GM12878 (cell line): Measurements from ENCODE around the gene AIF1. TPM values are rescaled to one million over a fixed set of nuclear protein-coding genes. Genes with fewer than 3 reads are reported as not detected.

ENCODE experiments used
- ASH2L ChIP-seq: fragments of 300-600, 200-600 bp; sonication (generic); IDR thresholded peaks from 2 replicates; pipeline ENCODE4 v1.6.1; 2017; ENCODE audit warnings: low read depth, mild to moderate bottlenecking, borderline replicate concordance
- ATF7 ChIP-seq: fragments of 450-650 bp; IDR thresholded peaks from 2 replicates; pipeline ENCODE4 v1.6.1; 2016; ENCODE audit warnings: low read depth, mild to moderate bottlenecking
- CHD1 ChIP-seq: IDR thresholded peaks from 2 replicates; pipeline ENCODE4 v1.6.1; 2012; ENCODE audit warnings: low read depth, low read length, improper control_type of control experiment
- EP300 ChIP-seq, 2 experiments: fragments of 150-350 bp in 1 of 2; IDR thresholded peaks; 2 replicates each; pipeline ENCODE4 v1.6.1; 2011 to 2012; ENCODE audit warnings: low read depth in 2 of 2, low read length in 2 of 2, borderline replicate concordance in 1 of 2, improper control_type of control experiment in 1 of 2, inconsistent platforms in 1 of 2; ENCODE audit not compliant: control insufficient read depth in 1 of 2
- FOXK2 ChIP-seq: fragments of 450-650 bp; IDR thresholded peaks from 2 replicates; pipeline ENCODE4 v1.6.1; 2017; ENCODE audit warnings: mild to moderate bottlenecking, moderate library complexity
- GATAD2B ChIP-seq: fragments of 450-650 bp; conservative IDR thresholded peaks from 2 replicates; pipeline ENCODE4 v1.6.1; 2017; ENCODE audit warnings: low read depth, mild to moderate bottlenecking, moderate library complexity
- HCFC1 ChIP-seq: fragments of 150-350 bp; IDR thresholded peaks from 2 replicates; pipeline ENCODE4 v1.6.1; 2014; ENCODE audit warnings: low read length
- KDM1A ChIP-seq: fragments of 200-600 bp; sonication (generic); IDR thresholded peaks from 2 replicates; pipeline ENCODE4 v1.6.1; 2016; ENCODE audit warnings: borderline replicate concordance
- MEF2A ChIP-seq: IDR thresholded peaks from 2 replicates; pipeline ENCODE4 v1.6.1; 2011; ENCODE audit warnings: low read depth, mild to moderate bottlenecking, low read length, moderate library complexity; ENCODE audit not compliant: insufficient read depth
- POLR2AphosphoS5 ChIP-seq: IDR thresholded peaks from 2 replicates; pipeline ENCODE4 v1.6.1; 2011; ENCODE audit warnings: mild to moderate bottlenecking, low read length, inconsistent platforms
- POU2F2 ChIP-seq: IDR thresholded peaks from 3 replicates; pipeline ENCODE4 v1.6.1; 2011; ENCODE audit warnings: low read depth, mild to moderate bottlenecking, low read length, borderline replicate concordance
- RAD51 ChIP-seq: fragments of 450-650 bp; IDR thresholded peaks from 2 replicates; pipeline ENCODE4 v1.6.1; 2016; ENCODE audit warnings: moderate library complexity, mild to moderate bottlenecking, inconsistent platforms
- RFX5 ChIP-seq: IDR thresholded peaks from 2 replicates; pipeline ENCODE4 v1.6.1; 2011; ENCODE audit warnings: low read depth, low read length, improper control_type of control experiment
- RUNX3 ChIP-seq: IDR thresholded peaks from 2 replicates; pipeline ENCODE4 v1.6.1; 2012; ENCODE audit warnings: low read length, inconsistent platforms
- SIN3A ChIP-seq: IDR thresholded peaks from 2 replicates; pipeline ENCODE4 v1.6.1; 2012; ENCODE audit warnings: low read depth, low read length, improper control_type of control experiment
- SMAD1 ChIP-seq: fragments of 450-650 bp; IDR thresholded peaks from 2 replicates; pipeline ENCODE4 v1.6.1; 2018; ENCODE audit warnings: mild to moderate bottlenecking, low read depth; ENCODE audit not compliant: partially characterized antibody
- SREBF2 ChIP-seq: IDR thresholded peaks from 2 replicates; pipeline ENCODE4 v1.6.1; 2012; ENCODE audit warnings: mild to moderate bottlenecking, low read length
- SRF ChIP-seq, 2 experiments: IDR thresholded peaks; 2 replicates each; pipeline ENCODE4 v1.6.1; 2011; ENCODE audit warnings: low read depth in 2 of 2, low read length in 2 of 2, mild to moderate bottlenecking in 1 of 2, moderate library complexity in 1 of 2
- ZSCAN29 ChIP-seq: fragments of 450-650 bp; IDR thresholded peaks from 2 replicates; pipeline ENCODE4 v1.6.1; 2017; ENCODE audit warnings: mild to moderate bottlenecking, moderate library complexity
- polyA plus RNA-seq, 11 experiments: library from polyadenylated mRNA; depleted of rRNA in 4 of 11; unstranded in 6 of 11; stranded (reverse) in 5 of 11; fragments of >200 nt; fragmentation: Nextera tagmentation in 4 of 11; fragmentation: Illumina TruSeq in 1 of 11; extraction: Ambion mirVana in 4 of 11; extraction: Trizol in 1 of 11; gene quantifications; 1 replicate in 1 of 11; 2 replicates in 10 of 11; pipeline versions ENCODE4 v1.2.1 to v1.2.3, GENCODE V29; 2011 to 2016; ENCODE audit warnings: inconsistent platforms in 2 of 11, missing spikeins in 2 of 11, low read depth in 1 of 11
- total RNA-seq, 4 experiments: library from RNA; depleted of rRNA in 3 of 4; stranded (reverse); fragments of >200 nt in 3 of 4; fragmentation: Illumina TruSeq in 1 of 4; extraction: Trizol in 1 of 4; gene quantifications; 2 replicates each; pipeline versions ENCODE4 v1.2.1 to v1.2.3, GENCODE V29; 2013 to 2021
- TF ChIP-seq, protein P1 (sequence below): fragments of 450-650 bp; IDR thresholded peaks from 2 replicates; pipeline ENCODE4 v1.6.1; 2017; ENCODE audit warnings: mild to moderate bottlenecking, low read depth, inconsistent platforms; ENCODE audit not compliant: poor library complexity, severe bottlenecking
- TF ChIP-seq, protein P2 (sequence below): fragments of 450-650 bp; IDR thresholded peaks from 2 replicates; pipeline ENCODE4 v1.6.1; 2017; ENCODE audit warnings: low read depth, mild to moderate bottlenecking, moderate library complexity
- TF ChIP-seq, protein P3 (sequence below): fragments of 450-650 bp; IDR thresholded peaks from 2 replicates; pipeline ENCODE4 v1.6.1; 2017; ENCODE audit warnings: mild to moderate bottlenecking, moderate library complexity
- TF ChIP-seq, protein P4 (sequence below): fragments of 450-650 bp; IDR thresholded peaks from 2 replicates; pipeline ENCODE4 v1.6.1; 2017; ENCODE audit warnings: mild to moderate bottlenecking

The AIF1 gene
- total and polyA plus RNA-seq, 10 of the 15 experiments (the other 5 are each of a cell fraction or from before 2014, with no cell fraction given), result 1.9 to 256 (median 134) TPM

DNA sequence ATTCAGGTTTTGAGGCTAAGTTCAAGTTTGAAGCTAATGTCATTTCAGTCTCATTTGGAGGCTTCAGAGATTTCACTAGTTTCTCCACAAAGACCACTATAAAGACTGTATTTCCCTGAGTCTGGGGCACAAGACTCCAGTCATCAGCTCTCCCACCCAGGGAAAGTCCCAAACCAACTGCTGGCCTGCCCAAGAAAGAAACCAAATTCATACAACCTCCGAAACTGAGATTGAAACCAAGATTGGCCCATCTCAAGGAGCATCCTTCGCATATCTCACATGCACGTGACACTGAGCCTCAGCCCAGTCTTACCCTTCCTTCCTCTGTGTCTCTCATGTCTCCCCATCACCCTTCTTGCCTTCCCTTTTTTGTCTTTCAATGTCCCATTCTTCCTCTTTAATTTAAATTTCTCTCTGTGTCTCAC lies 46.5 kb upstream of the AIF1 start (continued):
- TF ChIP-seq, protein P1, sequence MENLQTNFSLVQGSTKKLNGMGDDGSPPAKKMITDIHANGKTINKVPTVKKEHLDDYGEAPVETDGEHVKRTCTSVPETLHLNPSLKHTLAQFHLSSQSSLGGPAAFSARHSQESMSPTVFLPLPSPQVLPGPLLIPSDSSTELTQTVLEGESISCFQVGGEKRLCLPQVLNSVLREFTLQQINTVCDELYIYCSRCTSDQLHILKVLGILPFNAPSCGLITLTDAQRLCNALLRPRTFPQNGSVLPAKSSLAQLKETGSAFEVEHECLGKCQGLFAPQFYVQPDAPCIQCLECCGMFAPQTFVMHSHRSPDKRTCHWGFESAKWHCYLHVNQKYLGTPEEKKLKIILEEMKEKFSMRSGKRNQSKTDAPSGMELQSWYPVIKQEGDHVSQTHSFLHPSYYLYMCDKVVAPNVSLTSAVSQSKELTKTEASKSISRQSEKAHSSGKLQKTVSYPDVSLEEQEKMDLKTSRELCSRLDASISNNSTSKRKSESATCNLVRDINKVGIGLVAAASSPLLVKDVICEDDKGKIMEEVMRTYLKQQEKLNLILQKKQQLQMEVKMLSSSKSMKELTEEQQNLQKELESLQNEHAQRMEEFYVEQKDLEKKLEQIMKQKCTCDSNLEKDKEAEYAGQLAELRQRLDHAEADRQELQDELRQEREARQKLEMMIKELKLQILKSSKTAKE, result peak; percentile 96
- TF ChIP-seq RFX5 (no peak), SIN3A (no peak), ZSCAN29 (no peak), ATF7 (peak; percentile 75), KDM1A (no peak), RUNX3 (no peak), GATAD2B (0 out of 2 replicates have a peak, but pooled peaks have one; percentile 34), SMAD1 (no peak), CHD1 (no peak), ASH2L (no peak), SREBF2 (no peak), RAD51 (peak; percentile 94), MEF2A (peak; percentile 61; the same call in 1 of the 2 replicates), HCFC1 (no peak), FOXK2 (no peak), POU2F2 (peak; percentile 75; the same call in 2 of the 3 replicates), EP300 (IDR thresholded peaks at IDR 0.05; ENCODE audit: borderline replicate concordance in 1 of 2, control insufficient read depth in 1 of 2, low read depth in 2 of 2, low read length in 2 of 2) (peak; percentile 54 to 69; a peak in 2 of 4 replicates), POLR2AphosphoS5 (no peak), SRF (IDR thresholded peaks at IDR 0.05; ENCODE audit: low read depth in 2 of 2, low read length in 2 of 2) (peak in 1 of 2 experiments; percentile 12; a peak in 1 of 4 replicates)
- TF ChIP-seq, protein P2, sequence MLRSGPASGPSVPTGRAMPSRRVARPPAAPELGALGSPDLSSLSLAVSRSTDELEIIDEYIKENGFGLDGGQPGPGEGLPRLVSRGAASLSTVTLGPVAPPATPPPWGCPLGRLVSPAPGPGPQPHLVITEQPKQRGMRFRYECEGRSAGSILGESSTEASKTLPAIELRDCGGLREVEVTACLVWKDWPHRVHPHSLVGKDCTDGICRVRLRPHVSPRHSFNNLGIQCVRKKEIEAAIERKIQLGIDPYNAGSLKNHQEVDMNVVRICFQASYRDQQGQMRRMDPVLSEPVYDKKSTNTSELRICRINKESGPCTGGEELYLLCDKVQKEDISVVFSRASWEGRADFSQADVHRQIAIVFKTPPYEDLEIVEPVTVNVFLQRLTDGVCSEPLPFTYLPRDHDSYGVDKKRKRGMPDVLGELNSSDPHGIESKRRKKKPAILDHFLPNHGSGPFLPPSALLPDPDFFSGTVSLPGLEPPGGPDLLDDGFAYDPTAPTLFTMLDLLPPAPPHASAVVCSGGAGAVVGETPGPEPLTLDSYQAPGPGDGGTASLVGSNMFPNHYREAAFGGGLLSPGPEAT, result peak; percentile 92
- TF ChIP-seq, protein P3, sequence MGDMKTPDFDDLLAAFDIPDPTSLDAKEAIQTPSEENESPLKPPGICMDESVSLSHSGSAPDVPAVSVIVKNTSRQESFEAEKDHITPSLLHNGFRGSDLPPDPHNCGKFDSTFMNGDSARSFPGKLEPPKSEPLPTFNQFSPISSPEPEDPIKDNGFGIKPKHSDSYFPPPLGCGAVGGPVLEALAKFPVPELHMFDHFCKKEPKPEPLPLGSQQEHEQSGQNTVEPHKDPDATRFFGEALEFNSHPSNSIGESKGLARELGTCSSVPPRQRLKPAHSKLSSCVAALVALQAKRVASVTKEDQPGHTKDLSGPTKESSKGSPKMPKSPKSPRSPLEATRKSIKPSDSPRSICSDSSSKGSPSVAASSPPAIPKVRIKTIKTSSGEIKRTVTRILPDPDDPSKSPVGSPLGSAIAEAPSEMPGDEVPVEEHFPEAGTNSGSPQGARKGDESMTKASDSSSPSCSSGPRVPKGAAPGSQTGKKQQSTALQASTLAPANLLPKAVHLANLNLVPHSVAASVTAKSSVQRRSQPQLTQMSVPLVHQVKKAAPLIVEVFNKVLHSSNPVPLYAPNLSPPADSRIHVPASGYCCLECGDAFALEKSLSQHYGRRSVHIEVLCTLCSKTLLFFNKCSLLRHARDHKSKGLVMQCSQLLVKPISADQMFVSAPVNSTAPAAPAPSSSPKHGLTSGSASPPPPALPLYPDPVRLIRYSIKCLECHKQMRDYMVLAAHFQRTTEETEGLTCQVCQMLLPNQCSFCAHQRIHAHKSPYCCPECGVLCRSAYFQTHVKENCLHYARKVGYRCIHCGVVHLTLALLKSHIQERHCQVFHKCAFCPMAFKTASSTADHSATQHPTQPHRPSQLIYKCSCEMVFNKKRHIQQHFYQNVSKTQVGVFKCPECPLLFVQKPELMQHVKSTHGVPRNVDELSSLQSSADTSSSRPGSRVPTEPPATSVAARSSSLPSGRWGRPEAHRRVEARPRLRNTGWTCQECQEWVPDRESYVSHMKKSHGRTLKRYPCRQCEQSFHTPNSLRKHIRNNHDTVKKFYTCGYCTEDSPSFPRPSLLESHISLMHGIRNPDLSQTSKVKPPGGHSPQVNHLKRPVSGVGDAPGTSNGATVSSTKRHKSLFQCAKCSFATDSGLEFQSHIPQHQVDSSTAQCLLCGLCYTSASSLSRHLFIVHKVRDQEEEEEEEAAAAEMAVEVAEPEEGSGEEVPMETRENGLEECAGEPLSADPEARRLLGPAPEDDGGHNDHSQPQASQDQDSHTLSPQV, result no peak
- TF ChIP-seq, protein P4, sequence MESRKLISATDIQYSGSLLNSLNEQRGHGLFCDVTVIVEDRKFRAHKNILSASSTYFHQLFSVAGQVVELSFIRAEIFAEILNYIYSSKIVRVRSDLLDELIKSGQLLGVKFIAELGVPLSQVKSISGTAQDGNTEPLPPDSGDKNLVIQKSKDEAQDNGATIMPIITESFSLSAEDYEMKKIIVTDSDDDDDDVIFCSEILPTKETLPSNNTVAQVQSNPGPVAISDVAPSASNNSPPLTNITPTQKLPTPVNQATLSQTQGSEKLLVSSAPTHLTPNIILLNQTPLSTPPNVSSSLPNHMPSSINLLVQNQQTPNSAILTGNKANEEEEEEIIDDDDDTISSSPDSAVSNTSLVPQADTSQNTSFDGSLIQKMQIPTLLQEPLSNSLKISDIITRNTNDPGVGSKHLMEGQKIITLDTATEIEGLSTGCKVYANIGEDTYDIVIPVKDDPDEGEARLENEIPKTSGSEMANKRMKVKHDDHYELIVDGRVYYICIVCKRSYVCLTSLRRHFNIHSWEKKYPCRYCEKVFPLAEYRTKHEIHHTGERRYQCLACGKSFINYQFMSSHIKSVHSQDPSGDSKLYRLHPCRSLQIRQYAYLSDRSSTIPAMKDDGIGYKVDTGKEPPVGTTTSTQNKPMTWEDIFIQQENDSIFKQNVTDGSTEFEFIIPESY, result no peak
